GM21619 (cell line): ENCODE results near the gene OR52R1.
A peak's percentile ranks its signal among the peaks of the same experiment; 100 is the strongest.
"Not testable (repeated sequence)": the region's sequence is repeated elsewhere in the genome, so short reads cannot be mapped to it uniquely, and the experiment has no call there.

Experiments
- ATAC-seq: cut with Tn5 transposase; IDR thresholded peaks from one replicate; pipeline ENCODE4 v1.9.1; 2021; ENCODE audit not compliant: unreplicated experiment

The OR52R1 gene

GRCh38 chr11:4804280-4804679 is at the start of gene OR52R1:
Gene OR52R1, minus strand, starts transcription at chr11:4804380. Its CDS starts 0 bp downstream, at chr11:4804380.
- ATAC-seq, result no peak

GRCh38 chr11:4851033-4851432 is 46.9 kb upstream of the OR52R1 start:
- no peak for ATAC-seq

- ATAC-seq, result no peak
These were observed 44.8 kb upstream of the OR52R1 start, which contains the start of gene OR51S1 for GRCh38 chr11:4848908-4849532. Gene OR51S1, minus strand, starts transcription at chr11:4849208. Its CDS starts 0 bp downstream, at chr11:4849208.

GRCh38 chr11:4839851-4840549 is 35.8 kb upstream of the OR52R1 start:
- ATAC-seq, result no peak

- ATAC-seq, result no peak
These were observed 26.7 kb upstream of the OR52R1 start for GRCh38 chr11:4830909-4831308.

- no peak for ATAC-seq
These were observed 26.2 kb upstream of the OR52R1 start for GRCh38 chr11:4830346-4830745.

GRCh38 chr11:4826425-4826824 is 22.2 kb upstream of the OR52R1 start:
- ATAC-seq, result no peak

GRCh38 chr11:4825132-4825531 is 21.0 kb upstream of the OR52R1 start:
- ATAC-seq, result no peak

GRCh38 chr11:4821021-4821420 is 16.8 kb upstream of the OR52R1 start, which contains the start of gene OR51F2:
Gene OR51F2, plus strand, starts transcription at chr11:4821321. Its CDS starts 101 bp downstream, at chr11:4821422.
- ATAC-seq, result no peak

- ATAC-seq, result no peak
These were observed 5.1 kb upstream of the OR52R1 start for GRCh38 chr11:4809246-4809645.

GRCh38 chr11:4808476-4808875 is 4.3 kb upstream of the OR52R1 start:
- no peak for ATAC-seq

GRCh38 chr11:4801316-4801715 is 2.9 kb downstream of the OR52R1 start:
- not testable (repeated sequence) for ATAC-seq

GRCh38 chr11:4798427-4799183 is 5.6 kb downstream of the OR52R1 start:
- ATAC-seq, result no peak

GRCh38 chr11:4797206-4797605 is 7.0 kb downstream of the OR52R1 start:
- ATAC-seq, result no peak

- ATAC-seq, result no peak
These were observed 21.7 kb downstream of the OR52R1 start for GRCh38 chr11:4782454-4782853.

- ATAC-seq, result no peak
These were observed 34.3 kb downstream of the OR52R1 start, which contains the start of gene OR51F1 for GRCh38 chr11:4769838-4770237. Gene OR51F1, minus strand, starts transcription at chr11:4769938. Its CDS starts 0 bp downstream, at chr11:4769938.

- no peak for ATAC-seq
These were observed 36.1 kb downstream of the OR52R1 start for GRCh38 chr11:4768094-4768493.

- ATAC-seq, result no peak
These were observed 37.6 kb downstream of the OR52R1 start for GRCh38 chr11:4766420-4767043.

- peak; percentile 72 for ATAC-seq
These were observed 41.1 kb downstream of the OR52R1 start for GRCh38 chr11:4763096-4763495.
